OCI-LY7 (cell line): ENCODE results near the gene UBN1. TPM values are rescaled to one million over a fixed set of nuclear protein-coding genes. Genes with fewer than 3 reads are reported as not detected.

Source experiments
- BruUV-seq: library from RNA; stranded (reverse); fragments of 400-500 nt; replicated peaks from 2 replicates; lab custom pipeline; 2021; lab: Mats Ljungman, UMichigan
- CTCF ChIA-PET: fragments of 300-600 bp; sonication (Branson Sonifier 250); formaldehyde crosslinking; loops from one replicate; lab custom pipeline; 2022; ENCODE audit warnings: antibody characterized with exemption; ENCODE audit not compliant: unreplicated experiment; lab: Charles Lee
- POLR2A ChIA-PET: fragments of 300-600 bp; sonication (Branson Sonifier 250); formaldehyde crosslinking; loops from one replicate; lab custom pipeline; 2022; ENCODE audit warnings: antibody characterized with exemption; lab: Charles Lee
- DNase-seq: peaks from one replicate; pipeline ENCODE4 v3.0.0-alpha.2; 2015; ENCODE audit warnings: low spot score
- H2AFZ ChIP-seq: fragments of 200-600 bp; sonication (generic), shearing (Covaris generic); 2 replicates; pipeline ENCODE4 v1.6.1; 2014; ENCODE audit warnings: mild to moderate bottlenecking, antibody characterized with exemption, low read length, moderate library complexity
- H3K27ac ChIP-seq: fragments of 200-600 bp; sonication (generic); 2 replicates; pipeline ENCODE4 v1.5.1; 2014; ENCODE audit warnings: mixed run types, low read depth, mild to moderate bottlenecking, moderate library complexity, low read length, inconsistent platforms; ENCODE audit not compliant: poor library complexity, severe bottlenecking
- H3K36me3 ChIP-seq: fragments of 200-600 bp; sonication (generic); 2 replicates; pipeline ENCODE4 v1.6.1; 2014; ENCODE audit warnings: mild to moderate bottlenecking, antibody characterized with exemption, low read length, moderate library complexity, mixed read lengths; ENCODE audit not compliant: insufficient read depth
- H3K4me1 ChIP-seq: fragments of 200-600 bp; sonication (generic); 2 replicates; pipeline ENCODE4 v1.5.1; 2014; ENCODE audit warnings: mild to moderate bottlenecking, low read length; ENCODE audit not compliant: insufficient read depth, poor library complexity, severe bottlenecking
- H3K4me2 ChIP-seq: fragments of 200-600 bp; sonication (generic); 2 replicates; pipeline ENCODE4 v1.6.1; 2014; ENCODE audit warnings: mild to moderate bottlenecking, low read length
- H3K4me3 ChIP-seq: fragments of 200-600 bp; sonication (generic); 2 replicates; pipeline ENCODE4 v1.5.1; 2014; ENCODE audit warnings: mild to moderate bottlenecking, low read depth, low read length; ENCODE audit not compliant: poor library complexity, severe bottlenecking
- H3K79me2 ChIP-seq: fragments of 200-600 bp; sonication (generic); 2 replicates; pipeline ENCODE4 v1.6.1; 2016; ENCODE audit warnings: low read depth, mild to moderate bottlenecking, low read length, moderate library complexity, mixed read lengths; ENCODE audit not compliant: insufficient read depth
- H3K9me2 ChIP-seq: fragments of 200-600 bp; sonication (generic); 2 replicates; pipeline ENCODE4 v1.6.1; 2016; ENCODE audit warnings: mild to moderate bottlenecking, low read length, mixed read lengths; ENCODE audit not compliant: insufficient read depth
- H3K9me3 ChIP-seq: fragments of 200-600 bp; sonication (generic); 2 replicates; pipeline ENCODE4 v1.6.1; 2014; ENCODE audit warnings: mild to moderate bottlenecking, mixed run types, low read length, mixed read lengths
- H4K20me1 ChIP-seq: fragments of 200-600 bp; sonication (generic); 2 replicates; pipeline ENCODE4 v1.6.1; 2014; ENCODE audit warnings: mild to moderate bottlenecking, antibody characterized with exemption, low read length, moderate library complexity, mixed read lengths; ENCODE audit not compliant: insufficient read depth
- CTCF ChIP-seq: fragments of 200-600 bp; sonication (generic); conservative IDR thresholded peaks from 2 replicates; pipeline ENCODE4 v1.5.1; 2014; ENCODE audit warnings: mild to moderate bottlenecking, antibody characterized with exemption, low read length, moderate library complexity, mixed read lengths
- EZH2phosphoT487 ChIP-seq: fragments of 200-600 bp; sonication (generic); IDR thresholded peaks from 2 replicates; pipeline ENCODE4 v1.6.1; 2018; ENCODE audit warnings: low read depth, borderline replicate concordance, mild to moderate bottlenecking, mixed run types, antibody characterized with exemption, low read length, moderate library complexity, mixed read lengths
- intact Hi-C: fragments of 100-400 bp; cut with micrococcal nuclease; formaldehyde crosslinking; loops from one replicate; pipeline ENCODE4 v1.10.0; 2022; ENCODE audit not compliant: unreplicated experiment
- total RNA-seq, 2 experiments: library from RNA; depleted of rRNA in 1 of 2; stranded (reverse); fragments of >200 nt in 1 of 2; shearing (Covaris generic) in 1 of 2; gene quantifications; 2 replicates each; pipeline ENCODE4 v1.2.3, GENCODE V29; 2014 to 2022

The UBN1 gene
- total RNA-seq, 2 experiments from 2014 or later = 37.2 to 53.0 TPM

DNA sequence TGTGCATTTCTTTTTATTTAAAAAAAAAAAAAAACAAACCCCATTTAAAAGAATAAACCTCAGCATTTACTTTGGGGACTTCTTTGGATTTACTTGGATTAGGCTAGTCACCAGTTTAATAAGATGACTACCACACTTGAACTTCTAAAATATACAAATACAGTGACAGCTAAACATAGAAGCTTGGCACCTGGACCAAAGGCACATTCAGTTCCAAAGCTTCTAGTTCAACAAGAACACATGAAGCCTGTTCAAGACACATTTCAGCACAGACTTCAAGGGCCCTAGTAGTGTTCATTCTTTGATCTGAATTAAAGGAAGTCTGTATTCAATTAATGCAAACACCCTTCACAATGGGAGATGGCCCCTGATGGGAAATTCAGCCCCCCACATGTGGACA lies 33.2 kb upstream of the UBN1 start:
- intact Hi-C loops = no loop called here
- no peak overlapping the region for H2AFZ ChIP-seq
- no peaks in the 10 kb centered on the region for H3K9me3 ChIP-seq
- peaks cover 85% of the 10 kb centered on the region for H3K36me3 ChIP-seq
- no peak overlapping the region for H3K27ac ChIP-seq
- no peak for DNase-seq
- POLR2A ChIA-PET = interaction anchor here (0.7 kb wide), 1 partner anchor 28 kb away, joined by 3 read pairs; no protein-coding TSS in a partner anchor
- no peaks in the 10 kb centered on the region for H3K4me1 ChIP-seq
- CTCF ChIA-PET = no interaction called here
- no TSS peak for BruUV-seq
- H4K20me1 ChIP-seq = no peaks in the 10 kb centered on the region
- no peak overlapping the region for H3K4me2 ChIP-seq
- H3K79me2 ChIP-seq = no peaks in the 10 kb centered on the region
- no peaks in the 10 kb centered on the region for H3K9me2 ChIP-seq
- no peak for TF ChIP-seq CTCF
- TF ChIP-seq EZH2phosphoT487 = no peak
- H3K4me3 ChIP-seq = no peak overlapping the region

DNA sequence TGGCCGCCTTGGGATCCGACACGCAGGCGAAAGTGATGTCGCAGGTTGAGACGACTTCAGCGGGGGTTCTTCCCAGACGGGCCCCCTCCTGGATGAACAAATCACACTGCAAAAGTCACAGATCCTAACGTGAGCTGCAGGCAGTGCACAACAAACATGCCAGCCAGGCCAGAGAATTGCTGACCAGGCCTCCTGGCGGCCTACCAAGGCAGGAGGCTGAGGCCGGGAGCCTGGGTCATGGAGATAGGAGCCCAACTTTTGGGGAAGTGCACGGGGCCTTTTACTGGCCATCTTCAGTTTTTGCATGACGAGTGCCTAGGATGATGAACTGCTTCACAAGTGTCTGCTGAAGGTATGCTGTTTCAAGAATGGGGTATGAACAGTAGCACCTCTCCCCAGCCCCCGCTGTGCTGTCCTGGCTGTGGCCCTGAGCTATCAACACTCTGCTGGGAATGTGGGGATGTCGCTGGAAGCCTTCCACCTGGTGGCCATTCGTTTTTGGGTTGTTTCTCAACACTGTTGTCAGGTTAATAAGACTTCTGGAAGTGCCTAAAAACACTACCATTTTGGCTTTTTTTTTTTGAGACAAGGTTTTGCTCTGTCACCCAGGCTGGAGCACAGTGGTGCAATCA lies 32.6 kb upstream of the UBN1 start:
- ChIA-PET POLR2A (interaction anchor here (0.7 kb wide), 2 partner anchors 29 to 401 kb away, joined by 3 read pairs; no protein-coding TSS in a partner anchor), CTCF (no interaction called here)
- H3K27ac ChIP-seq = no peak overlapping the region
- no peaks in the 10 kb centered on the region for H3K9me2 ChIP-seq
- H3K4me3 ChIP-seq = no peak overlapping the region
- intact Hi-C loops = no loop called here
- no peaks in the 10 kb centered on the region for H3K4me1 ChIP-seq
- H2AFZ ChIP-seq = no peak overlapping the region
- no peaks in the 10 kb centered on the region for H3K79me2 ChIP-seq
- no peak overlapping the region for H3K4me2 ChIP-seq
- no TSS peak for BruUV-seq
- H3K36me3 ChIP-seq = peaks cover 86% of the 10 kb centered on the region
- TF ChIP-seq CTCF = no peak
- TF ChIP-seq EZH2phosphoT487 = no peak
- H3K9me3 ChIP-seq = no peaks in the 10 kb centered on the region
- no peak for DNase-seq
- H4K20me1 ChIP-seq = no peaks in the 10 kb centered on the region

GRCh38 chr16:4820652-4821051 lies 26.6 kb upstream of the UBN1 start:
- Histone ChIP-seq H3K9me2 (no peaks in the 10 kb centered on the region), H3K4me1 (no peaks in the 10 kb centered on the region), H4K20me1 (no peaks in the 10 kb centered on the region), H3K4me3 (no peak overlapping the region), H2AFZ (no peak overlapping the region), H3K36me3 (peaks cover 86% of the 10 kb centered on the region), H3K9me3 (no peaks in the 10 kb centered on the region), H3K27ac (no peak overlapping the region), H3K79me2 (no peaks in the 10 kb centered on the region), H3K4me2 (no peak overlapping the region)
- POLR2A ChIA-PET = interaction anchor here (0.6 kb wide), 2 partner anchors 9 to 795 kb away, joined by 3 to 5 read pairs; no protein-coding TSS in a partner anchor
- intact Hi-C loops = no loop called here
- TF ChIP-seq EZH2phosphoT487 (no peak), CTCF (no peak)
- CTCF ChIA-PET = no interaction called here
- BruUV-seq = no TSS peak
- no peak for DNase-seq
